Skeletal muscle satellite cell (primary cell): Measurements from ENCODE around the gene C18orf63.
A peak's percentile ranks its signal among the peaks of the same experiment; 100 is the strongest.
"Not testable (repeated sequence)": the region's sequence is repeated elsewhere in the genome, so short reads cannot be mapped to it uniquely, and the experiment has no call there.

Experiments
- H3K27me3 ChIP-seq: 2 replicates; pipeline ENCODE4 v1.7.0; 2013; ENCODE audit warnings: low read length; ENCODE audit not compliant: control insufficient read depth, insufficient read depth
- H3K36me3 ChIP-seq: 2 replicates; pipeline ENCODE4 v1.7.0; 2013; ENCODE audit warnings: mild to moderate bottlenecking, control low read depth, low read length; ENCODE audit not compliant: insufficient read depth
- H3K4me1 ChIP-seq: 2 replicates; pipeline ENCODE4 v1.7.0; 2013; ENCODE audit warnings: low read length; ENCODE audit not compliant: control insufficient read depth, insufficient read depth
- H3K4me2 ChIP-seq: 2 replicates; pipeline ENCODE4 v1.7.0; 2013; ENCODE audit warnings: mild to moderate bottlenecking, low read length
- H3K4me3 ChIP-seq: 2 replicates; pipeline ENCODE4 v1.7.0; 2013; ENCODE audit warnings: low read length
- H3K9ac ChIP-seq: 2 replicates; pipeline ENCODE4 v1.7.0; 2013; ENCODE audit warnings: mild to moderate bottlenecking, low read depth, low read length, moderate library complexity
- H3K9me3 ChIP-seq: replicated peaks from 2 replicates; pipeline ENCODE4 v1.7.0; 2013; ENCODE audit warnings: mild to moderate bottlenecking, control low read depth, low read length

Gene C18orf63

DNA sequence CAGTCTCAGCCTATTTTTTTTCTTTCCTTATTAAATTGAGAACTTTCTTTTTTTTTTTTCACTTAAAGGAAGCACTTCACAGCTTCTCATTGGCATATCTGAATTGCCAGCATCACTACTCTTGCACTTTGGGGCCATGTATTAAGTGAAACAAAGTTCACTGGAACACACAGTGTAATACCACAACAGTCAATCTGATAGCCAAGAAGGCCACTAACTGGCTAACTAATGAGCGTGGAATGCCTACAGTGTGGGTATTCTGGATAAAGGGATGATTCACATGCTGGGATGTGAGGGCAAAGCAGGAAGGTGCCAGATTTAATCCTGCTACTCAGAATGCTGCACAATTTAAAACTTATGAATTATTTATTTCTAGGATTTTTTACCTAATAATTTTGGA is 11.7 kb upstream of the C18orf63 start:
- Histone ChIP-seq H3K36me3 (no peaks in the 10 kb centered on the region), H3K9me3 (no peaks in the 10 kb centered on the region), H3K4me1 (peaks cover 3% of the 10 kb centered on the region), H3K4me2 (no peak overlapping the region), H3K9ac (no peak overlapping the region), H3K27me3 (peaks cover 7% of the 10 kb centered on the region), H3K4me3 (no peak overlapping the region)

DNA sequence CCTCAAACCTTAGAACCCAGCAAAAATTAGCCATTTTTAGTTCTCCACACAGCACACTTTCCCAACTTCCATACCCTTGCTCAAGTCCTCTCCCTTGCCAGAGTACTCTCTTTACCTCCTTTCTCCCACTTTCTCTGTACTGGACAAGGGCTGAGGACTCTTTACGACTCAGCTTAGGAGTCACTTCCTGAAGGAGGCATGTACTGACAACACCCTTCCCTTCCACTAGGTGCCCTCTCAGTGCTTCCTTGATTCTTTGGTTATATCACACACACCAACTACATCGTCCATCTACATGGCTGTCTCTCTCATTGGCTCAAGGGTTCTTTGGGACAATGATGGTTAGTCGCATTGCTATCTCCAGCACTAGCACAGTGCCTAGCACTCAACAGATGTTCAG is 5.2 kb upstream of the C18orf63 start:
- Histone ChIP-seq H3K9me3 (no peaks in the 10 kb centered on the region), H3K9ac (no peak overlapping the region), H3K4me1 (no peaks in the 10 kb centered on the region), H3K4me2 (no peak overlapping the region), H3K27me3 (peaks cover 4% of the 10 kb centered on the region), H3K36me3 (no peaks in the 10 kb centered on the region), H3K4me3 (no peak overlapping the region)

- Histone ChIP-seq H3K9ac (no peak overlapping the region), H3K36me3 (no peaks in the 10 kb centered on the region), H3K4me1 (no peaks in the 10 kb centered on the region), H3K27me3 (peaks cover 4% of the 10 kb centered on the region), H3K4me2 (no peak overlapping the region), H3K9me3 (no peaks in the 10 kb centered on the region), H3K4me3 (no peak overlapping the region)
Measured at GRCh38 chr18:74311000-74311399, 4.6 kb upstream of the C18orf63 start.

DNA sequence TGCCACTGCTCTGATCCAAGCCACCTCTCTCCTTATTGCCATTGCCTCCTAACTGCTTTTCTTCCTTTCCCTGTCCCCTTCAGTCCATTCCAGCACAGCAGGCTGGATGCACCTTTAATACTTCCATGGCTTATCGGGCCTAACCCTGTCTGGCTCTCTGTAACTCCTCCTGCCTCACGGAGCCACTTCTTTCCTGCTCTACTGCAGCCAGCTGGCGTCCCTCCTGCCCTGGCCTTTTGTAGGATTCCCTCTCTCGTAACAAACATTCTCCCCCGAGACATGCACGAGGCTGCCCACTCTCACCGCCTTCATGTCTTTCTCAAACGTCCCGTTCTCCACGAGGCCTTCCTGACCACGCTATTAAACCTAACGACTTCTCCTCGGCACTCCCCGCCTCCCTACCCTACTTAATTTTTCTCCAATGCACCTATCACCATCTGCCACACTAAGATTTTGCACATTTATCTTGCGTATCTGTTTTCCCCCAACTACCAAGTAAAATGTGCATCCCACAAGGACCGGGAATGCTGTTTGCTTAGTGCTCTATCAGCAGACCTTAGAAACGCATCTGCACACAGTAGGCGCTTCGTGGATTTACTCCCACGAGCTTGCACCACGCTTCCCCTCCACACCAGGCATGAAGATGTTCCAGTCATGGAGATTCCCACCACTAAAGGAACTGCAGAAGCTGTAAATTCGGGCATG is 728 bp upstream of the C18orf63 start:
- Histone ChIP-seq H3K4me1 (peaks cover 10% of the 10 kb centered on the region), H3K4me2 (no peak overlapping the region), H3K9me3 (no peaks in the 10 kb centered on the region), H3K4me3 (no peak overlapping the region), H3K36me3 (no peaks in the 10 kb centered on the region), H3K9ac (no peak overlapping the region), H3K27me3 (peaks cover 7% of the 10 kb centered on the region)

DNA sequence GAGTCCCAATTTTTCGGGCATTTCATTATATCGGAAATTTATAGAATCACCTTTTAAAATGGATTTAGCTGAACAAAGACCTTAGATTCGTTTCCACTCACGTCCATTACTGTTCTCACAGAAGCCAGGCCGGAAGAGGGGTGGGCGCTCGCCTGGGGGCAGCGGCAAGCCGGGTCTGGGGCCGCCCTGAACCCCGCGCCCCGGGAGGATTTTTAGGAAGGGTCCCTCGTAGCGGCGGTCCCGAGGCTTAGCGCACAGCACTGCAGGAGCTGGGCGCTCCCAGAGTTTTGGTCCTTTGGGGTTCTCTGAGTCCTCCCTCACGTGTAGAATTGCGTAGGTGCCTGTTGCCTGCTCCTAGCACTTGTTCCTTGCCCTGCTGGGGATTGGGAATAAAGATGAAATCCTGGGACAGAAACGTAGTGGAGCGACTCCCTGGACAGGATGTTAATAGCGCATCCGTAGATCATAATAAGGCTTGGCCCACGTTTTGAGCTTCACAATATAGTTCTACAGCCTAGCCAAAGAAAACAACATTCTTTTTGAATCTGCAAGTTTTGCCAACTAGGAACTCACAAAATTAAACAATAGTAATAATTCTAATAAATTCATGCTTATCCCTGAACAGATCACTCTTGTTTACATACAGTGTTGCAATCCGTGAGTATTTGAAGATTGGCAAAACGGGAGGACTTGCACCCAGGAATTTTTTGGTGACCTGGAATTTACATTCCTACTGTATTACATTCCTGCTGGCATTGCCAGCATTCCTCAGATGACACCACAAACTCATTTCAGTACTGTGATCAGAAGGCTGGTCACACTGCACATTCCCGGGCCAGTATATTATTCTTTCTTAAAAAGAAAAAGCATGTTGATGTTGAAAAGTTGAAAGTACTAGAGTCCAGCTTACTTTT is 875 bp downstream of the C18orf63 start:
- H3K4me2 ChIP-seq: peak overlapping the region; percentile 24
- H3K9ac ChIP-seq: no peak overlapping the region
- no peaks in the 10 kb centered on the region for H3K9me3 ChIP-seq
- H3K27me3 ChIP-seq: peaks cover 6% of the 10 kb centered on the region
- peaks cover 10% of the 10 kb centered on the region for H3K4me1 ChIP-seq
- no peak overlapping the region for H3K4me3 ChIP-seq
- no peaks in the 10 kb centered on the region for H3K36me3 ChIP-seq

- Histone ChIP-seq H3K4me2 (no peak overlapping the region), H3K9ac (no peak overlapping the region), H3K9me3 (no peaks in the 10 kb centered on the region)
Measured at GRCh38 chr18:74326231-74326630, 10.6 kb downstream of the C18orf63 start.

DNA sequence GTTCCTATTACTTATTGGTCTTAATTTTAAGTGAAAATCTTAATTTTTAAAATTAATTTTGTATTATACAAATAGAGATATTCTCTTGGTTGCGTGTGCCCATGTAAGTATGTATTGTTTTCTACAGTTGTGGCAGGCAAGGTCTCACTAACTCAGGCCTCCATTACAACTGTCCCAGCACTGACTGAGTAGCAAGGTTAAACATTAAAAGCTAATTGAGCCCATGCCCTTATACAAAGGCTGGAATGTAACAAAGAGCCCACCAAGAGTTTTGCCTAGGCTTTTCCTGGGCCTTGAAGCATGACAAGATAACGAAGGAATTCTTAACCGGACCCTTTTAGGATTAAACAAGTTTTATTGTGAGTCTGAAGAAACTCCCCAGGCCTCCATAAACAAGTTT is 11.2 kb downstream of the C18orf63 start:
- not testable (repeated sequence) for H3K9me3 ChIP-seq

More at GRCh38 chr18:74326231-74326630, 10.6 kb downstream of the C18orf63 start:
- Histone ChIP-seq H3K36me3 (no peaks in the 10 kb centered on the region), H3K27me3 (peaks cover 18% of the 10 kb centered on the region), H3K4me1 (no peaks in the 10 kb centered on the region), H3K4me3 (no peak overlapping the region)

DNA sequence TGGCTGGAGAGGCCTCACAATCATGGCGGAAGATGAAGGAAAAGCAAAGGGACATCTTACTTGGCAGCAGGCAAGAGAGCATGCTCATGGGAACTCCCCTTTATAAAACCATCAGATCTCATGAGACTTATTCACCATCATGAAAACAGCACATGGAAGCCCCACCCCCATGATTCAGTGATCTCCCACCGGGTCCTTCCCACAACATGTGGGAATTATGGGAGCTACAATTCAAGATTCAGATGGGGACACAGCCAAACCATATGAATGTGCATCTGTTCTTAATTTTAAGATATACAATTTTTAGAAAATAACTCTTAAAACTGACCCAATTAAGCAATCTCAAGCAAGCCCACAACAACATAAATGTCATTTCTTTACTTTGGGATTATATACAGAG is 12.6 kb downstream of the C18orf63 start:
- H3K4me1 ChIP-seq: no peaks in the 10 kb centered on the region
- no peak overlapping the region for H3K9ac ChIP-seq
- H3K36me3 ChIP-seq: no peaks in the 10 kb centered on the region
- no peaks in the 10 kb centered on the region for H3K9me3 ChIP-seq
- H3K4me2 ChIP-seq: no peak overlapping the region
- peaks cover 18% of the 10 kb centered on the region for H3K27me3 ChIP-seq
- H3K4me3 ChIP-seq: no peak overlapping the region

More for the DNA sequence above, 11.2 kb downstream of the C18orf63 start:
- H3K27me3 ChIP-seq: peaks cover 18% of the 10 kb centered on the region
- not testable (repeated sequence) for H3K4me3 ChIP-seq, H3K4me1 ChIP-seq, H3K4me2 ChIP-seq, H3K9ac ChIP-seq, H3K36me3 ChIP-seq

DNA sequence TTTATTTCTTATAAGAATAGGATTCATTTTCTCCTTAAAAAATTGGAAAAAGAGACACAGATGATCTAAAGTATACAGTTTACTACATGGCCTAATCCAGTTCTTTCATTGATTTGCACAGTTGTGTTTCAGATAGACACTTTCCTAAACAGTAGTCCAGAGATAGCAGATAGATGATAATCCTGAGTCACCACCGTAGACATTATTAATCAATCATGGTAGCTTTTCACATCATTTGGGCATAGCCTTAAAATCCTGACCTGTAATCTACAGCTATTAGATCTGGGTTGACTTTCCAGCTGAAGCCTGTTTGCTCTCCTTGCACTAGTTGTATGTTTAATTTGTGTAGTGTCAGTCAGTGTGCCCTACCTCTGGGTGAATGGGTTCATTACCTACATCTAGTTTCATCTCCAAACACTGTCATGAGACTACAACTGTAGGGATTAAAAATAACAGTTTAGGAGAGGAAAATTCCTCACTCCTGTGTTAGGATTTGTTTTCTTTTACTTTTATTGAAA is 14.1 kb downstream of the C18orf63 start:
- Histone ChIP-seq H3K36me3 (no peaks in the 10 kb centered on the region), H3K9me3 (no peaks in the 10 kb centered on the region), H3K4me2 (no peak overlapping the region), H3K4me3 (no peak overlapping the region), H3K9ac (no peak overlapping the region), H3K27me3 (peaks cover 12% of the 10 kb centered on the region), H3K4me1 (no peaks in the 10 kb centered on the region)

GRCh38 chr18:74331404-74331803 is 15.8 kb downstream of the C18orf63 start:
- no peak overlapping the region for H3K4me2 ChIP-seq
- H3K9ac ChIP-seq: no peak overlapping the region
- H3K27me3 ChIP-seq: peaks cover 8% of the 10 kb centered on the region
- H3K4me1 ChIP-seq: no peaks in the 10 kb centered on the region
- H3K36me3 ChIP-seq: no peaks in the 10 kb centered on the region
- no peaks in the 10 kb centered on the region for H3K9me3 ChIP-seq
- H3K4me3 ChIP-seq: no peak overlapping the region

GRCh38 chr18:74333091-74333490 is 17.5 kb downstream of the C18orf63 start:
- H3K9me3 ChIP-seq: no peaks in the 10 kb centered on the region
- H3K4me3 ChIP-seq: no peak overlapping the region
- no peaks in the 10 kb centered on the region for H3K4me1 ChIP-seq
- no peak overlapping the region for H3K9ac ChIP-seq
- H3K36me3 ChIP-seq: no peaks in the 10 kb centered on the region
- no peak overlapping the region for H3K4me2 ChIP-seq
- H3K27me3 ChIP-seq: peaks cover 16% of the 10 kb centered on the region
